Frontal cortex (tissue), 4 donors: ENCODE measurements around the gene RMDN2. TPM values are rescaled to one million over a fixed set of nuclear protein-coding genes. Genes with fewer than 3 reads are reported as not detected.

Experiments
- DNase-seq, 2 donors: peaks; one replicate each; pipeline ENCODE4 v3.0.0; 2012; ENCODE audit warnings: low spot score in 2 of 2
- FAIRE-seq: peaks from 2 replicates; lab custom pipeline; 2012; peaks lifted over from hg19 to GRCh38; lab: Jason Lieb, UNC
- total RNA-seq: library from RNA; depleted of rRNA; stranded (reverse); fragments of >200 nt; gene quantifications from one replicate; pipeline ENCODE4 v1.2.3, GENCODE V29; 2014
- donor health status: control.
- donor health status: control.
- donor health status: control.

RMDN2 gene
- total RNA-seq, 1 donor from 2014 or later = 27.7 TPM

DNA sequence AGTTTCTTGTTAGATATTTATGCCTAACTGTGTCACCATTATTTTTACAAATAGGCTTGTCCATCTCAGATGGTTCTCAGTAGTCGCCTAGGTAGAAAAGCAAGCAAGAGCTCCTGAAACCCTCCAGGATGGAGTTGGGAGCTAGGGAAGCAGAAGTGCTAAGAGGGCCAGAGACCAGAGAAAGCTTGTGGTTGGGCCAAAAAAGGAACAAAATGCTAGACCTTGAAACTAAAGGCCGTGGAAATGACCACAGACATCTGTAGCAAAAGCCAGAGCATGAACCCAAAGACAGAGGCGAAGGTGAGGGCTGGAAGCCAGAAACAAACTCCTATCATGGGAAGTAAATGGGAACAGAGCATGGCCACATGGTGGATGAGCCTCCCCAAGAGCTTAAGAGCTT is 29.9 kb upstream of the RMDN2 start:
- FAIRE-seq = no peak

DNA sequence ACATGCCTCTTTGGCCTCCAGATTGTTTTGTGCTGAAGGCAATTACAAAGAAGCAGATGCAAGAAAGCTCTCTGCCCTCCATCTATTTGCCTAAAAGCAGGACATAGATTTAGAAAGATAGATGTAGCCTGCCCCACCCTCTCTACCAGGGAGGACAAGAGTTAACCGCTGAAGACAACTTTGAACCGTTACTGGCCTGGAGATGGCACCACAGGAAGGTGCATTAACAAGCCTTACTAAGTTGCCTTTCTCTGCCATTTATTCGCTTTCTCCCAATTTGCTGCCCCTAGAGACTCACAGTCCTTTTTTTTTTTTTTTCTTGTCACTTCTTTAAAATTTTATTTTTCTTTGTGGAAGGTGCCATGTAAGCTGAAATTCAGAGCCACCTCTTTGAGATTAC is 28.8 kb upstream of the RMDN2 start:
- no peak for FAIRE-seq
- no peak for DNase-seq

More for the DNA sequence above, 29.9 kb upstream of the RMDN2 start:
- no peak for DNase-seq

DNA sequence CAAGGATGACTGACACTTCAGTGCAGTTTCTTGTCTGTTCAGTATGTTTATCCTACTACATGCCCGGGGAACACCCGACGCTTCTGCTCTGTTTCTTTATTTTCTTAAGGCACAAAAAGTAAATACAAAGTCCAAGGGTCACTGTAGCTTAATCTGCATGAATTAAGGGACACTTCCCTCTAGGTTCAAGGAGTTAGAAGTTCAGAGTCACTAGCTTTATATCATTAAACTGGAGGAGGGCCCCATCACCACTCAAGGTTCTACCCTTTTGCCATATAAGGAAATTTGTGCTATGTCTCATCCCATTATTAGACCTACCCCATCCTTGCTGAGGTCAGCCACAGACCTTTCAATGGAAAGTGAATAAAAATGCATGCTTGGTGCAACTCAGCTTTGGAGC is 27.6 kb upstream of the RMDN2 start:
- FAIRE-seq = no peak
- DNase-seq = no peak

DNA sequence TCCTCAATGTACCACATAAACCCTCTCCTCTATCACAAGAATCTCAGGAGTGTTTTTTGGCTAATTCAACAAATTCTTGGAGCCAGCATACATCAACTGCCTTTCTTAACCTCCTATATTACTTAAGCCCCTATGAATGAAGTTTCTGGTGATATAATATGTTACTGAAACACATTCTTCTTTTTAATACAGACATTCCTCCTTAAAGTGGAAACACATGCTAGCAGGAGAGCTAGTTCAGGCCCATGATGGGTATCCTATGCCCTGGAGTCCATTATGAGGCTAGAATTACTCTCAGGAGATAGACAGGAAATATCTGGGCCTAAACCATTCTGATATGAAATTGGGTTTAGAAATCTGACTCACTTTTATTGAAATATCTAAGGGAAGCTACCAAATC is 26.6 kb upstream of the RMDN2 start:
- no peak for FAIRE-seq
- no peak for DNase-seq

- DNase-seq = no peak
- no peak for FAIRE-seq
Observed at GRCh38 chr2:37902991-37903390, 22.1 kb upstream of the RMDN2 start.

GRCh38 chr2:37904425-37904824 is 20.7 kb upstream of the RMDN2 start:
- DNase-seq = no peak
- FAIRE-seq = no peak

DNA sequence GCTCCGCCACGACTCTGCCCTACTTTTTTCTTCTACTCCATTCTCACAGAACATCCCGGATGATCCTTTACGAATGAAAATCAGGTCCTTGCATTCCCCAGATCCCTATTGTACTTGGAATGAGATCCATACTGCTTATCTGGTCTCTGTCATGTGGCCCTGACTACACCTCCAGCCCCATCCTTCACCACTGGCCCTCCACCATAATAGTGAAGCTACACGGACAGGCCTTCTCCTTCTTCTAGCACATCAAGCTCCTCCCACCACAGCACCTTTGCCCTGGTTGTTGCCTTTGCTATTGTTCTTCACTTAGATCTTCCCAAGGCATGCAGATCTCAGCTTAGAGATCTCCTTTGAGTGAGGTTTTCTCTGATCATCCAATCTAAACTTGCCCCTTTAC is 20.1 kb upstream of the RMDN2 start:
- FAIRE-seq (no peak), DNase-seq (no peak)

- DNase-seq = no peak
- FAIRE-seq = no peak
Observed at GRCh38 chr2:37906131-37906530, 19.0 kb upstream of the RMDN2 start.

GRCh38 chr2:37907501-37908225 is 17.4 kb upstream of the RMDN2 start:
- DNase-seq = no peak
- FAIRE-seq = no peak

GRCh38 chr2:37911296-37911873 is 13.7 kb upstream of the RMDN2 start:
- FAIRE-seq (no peak), DNase-seq (no peak)

DNA sequence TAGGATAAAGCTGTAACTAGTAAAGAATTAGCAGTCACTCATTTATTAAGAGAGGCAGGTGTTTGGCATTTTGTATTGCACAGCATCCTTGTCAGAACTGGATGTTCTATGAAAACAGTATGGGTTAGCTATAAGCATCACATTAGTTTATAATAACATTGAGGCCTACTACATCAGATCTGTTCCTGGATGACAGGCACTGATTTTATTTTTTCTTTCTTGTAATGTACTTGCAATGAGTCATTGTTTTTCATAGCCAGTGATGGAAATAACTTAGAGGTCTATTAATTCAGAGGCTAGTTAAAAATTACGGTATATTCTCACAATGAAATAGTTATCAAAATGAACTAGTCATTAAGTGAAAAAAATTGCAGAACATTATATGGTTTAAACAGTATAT is 13.0 kb upstream of the RMDN2 start:
- DNase-seq = no peak
- FAIRE-seq = no peak

DNA sequence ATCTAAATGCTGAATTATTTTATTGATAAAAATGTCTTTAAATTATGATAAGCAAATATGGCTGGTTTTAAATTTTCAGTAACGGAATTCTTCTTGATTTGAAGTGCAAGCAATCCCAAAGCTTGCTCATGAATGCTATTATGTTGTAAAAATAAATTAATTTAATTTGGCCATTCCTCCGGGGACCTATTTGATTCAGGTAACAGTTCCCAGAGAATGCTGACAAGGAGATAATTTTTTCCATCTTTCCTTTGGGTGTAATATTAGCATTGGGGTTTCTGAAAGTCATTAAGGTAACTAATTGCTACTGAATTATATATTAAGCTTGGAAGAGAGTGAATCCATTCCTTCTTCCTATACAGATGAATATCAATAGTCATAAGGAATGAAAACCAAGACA is 12.5 kb upstream of the RMDN2 start:
- DNase-seq = no peak
- FAIRE-seq = no peak

- FAIRE-seq (no peak), DNase-seq (no peak)
Observed at GRCh38 chr2:37914340-37914739, 10.7 kb upstream of the RMDN2 start.

DNA sequence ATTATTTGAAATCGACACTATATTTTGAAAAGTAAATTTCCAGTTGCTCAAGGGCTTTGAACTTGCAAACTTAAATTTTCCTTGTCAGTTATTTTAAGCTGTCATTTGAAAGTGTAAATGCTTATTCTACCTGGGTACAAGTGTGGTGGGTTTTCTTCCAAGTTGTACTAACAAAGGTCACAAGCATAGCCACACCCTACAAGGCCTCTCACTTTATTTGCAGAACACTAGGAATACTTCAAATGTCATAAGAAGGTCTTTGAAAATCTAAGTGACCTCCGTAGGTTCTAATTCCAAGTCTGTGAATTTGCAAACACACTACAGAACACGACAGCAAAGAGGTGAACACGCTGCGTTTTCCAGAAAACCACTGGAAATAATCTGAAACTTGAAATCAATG is 9.3 kb upstream of the RMDN2 start:
- FAIRE-seq (no peak), DNase-seq (no peak)

GRCh38 chr2:37916512-37917082 is 8.5 kb upstream of the RMDN2 start:
- no peak for FAIRE-seq
- no peak for DNase-seq

GRCh38 chr2:37917281-37918228 is 7.5 kb upstream of the RMDN2 start:
- DNase-seq (no peak), FAIRE-seq (no peak)

GRCh38 chr2:37918742-37919186 is 6.3 kb upstream of the RMDN2 start:
- DNase-seq = no peak
- FAIRE-seq = no peak

GRCh38 chr2:37919631-37920032 is 5.5 kb upstream of the RMDN2 start:
- FAIRE-seq (no peak), DNase-seq (no peak)

DNA sequence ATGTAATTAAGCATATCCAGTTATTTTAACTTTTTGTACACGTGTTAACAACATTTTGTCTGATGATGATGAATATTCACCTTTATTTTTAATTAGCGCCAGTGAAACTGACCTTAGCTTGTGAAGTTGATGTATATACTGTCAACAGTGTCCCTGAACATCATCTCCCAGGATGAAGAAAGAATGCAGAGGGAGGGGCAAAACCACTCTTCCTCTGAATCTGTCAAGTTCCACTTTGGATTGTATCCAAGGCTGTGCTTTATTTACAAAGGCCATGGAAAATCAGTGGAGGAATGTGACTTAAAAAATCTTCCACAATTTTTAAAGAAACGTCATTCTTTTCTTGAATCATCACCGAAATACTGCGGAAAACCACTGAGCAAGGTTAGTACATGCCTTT is 4.5 kb upstream of the RMDN2 start:
- FAIRE-seq = no peak
- no peak for DNase-seq

GRCh38 chr2:37921781-37922180 is 3.3 kb upstream of the RMDN2 start:
- FAIRE-seq (no peak), DNase-seq (no peak)
